Thyroid gland (tissue), 4 donors: ENCODE data around the gene VPS26A.

Experiments used
- POLR2A ChIP-seq, 2 donors: fragments of 450-650 bp; IDR thresholded peaks; one replicate each; pipeline ENCODE4 v1.6.1; 2017; ENCODE audit warnings: antibody characterized with exemption in 2 of 2, mild to moderate bottlenecking in 2 of 2, moderate library complexity in 1 of 2
- TF ChIP-seq, protein P1 (sequence below), 6 experiments: fragments of 200-600 bp in 3 of 6; fragments of 450-650 bp in 3 of 6; sonication (generic) in 3 of 6; IDR thresholded peaks; one replicate each; pipeline ENCODE4 v1.5.1; 2016 to 2019; ENCODE audit warnings: antibody characterized with exemption in 6 of 6, mild to moderate bottlenecking in 2 of 6, inconsistent platforms in 1 of 6, moderate library complexity in 1 of 6

DNA sequence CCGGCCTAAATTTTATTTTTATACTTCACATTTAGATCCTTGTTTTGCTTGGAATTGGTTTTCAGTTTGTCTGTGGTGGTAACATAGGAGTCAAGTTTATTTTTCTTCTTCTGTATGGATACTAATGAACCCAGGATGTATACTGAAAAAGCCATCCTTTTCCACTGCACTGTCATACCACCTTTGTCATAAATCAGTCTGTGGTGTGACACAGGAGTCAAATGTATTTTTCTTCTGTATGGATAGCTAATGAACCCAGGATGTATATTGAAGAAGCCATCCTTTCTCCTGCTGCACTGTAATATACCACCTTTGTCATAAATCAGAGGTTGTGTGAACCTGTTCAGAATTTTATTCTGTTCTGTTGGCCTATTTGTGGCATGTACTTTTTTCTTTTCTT, 21.4 kb downstream of the VPS26A start:
- TF ChIP-seq, protein P1, sequence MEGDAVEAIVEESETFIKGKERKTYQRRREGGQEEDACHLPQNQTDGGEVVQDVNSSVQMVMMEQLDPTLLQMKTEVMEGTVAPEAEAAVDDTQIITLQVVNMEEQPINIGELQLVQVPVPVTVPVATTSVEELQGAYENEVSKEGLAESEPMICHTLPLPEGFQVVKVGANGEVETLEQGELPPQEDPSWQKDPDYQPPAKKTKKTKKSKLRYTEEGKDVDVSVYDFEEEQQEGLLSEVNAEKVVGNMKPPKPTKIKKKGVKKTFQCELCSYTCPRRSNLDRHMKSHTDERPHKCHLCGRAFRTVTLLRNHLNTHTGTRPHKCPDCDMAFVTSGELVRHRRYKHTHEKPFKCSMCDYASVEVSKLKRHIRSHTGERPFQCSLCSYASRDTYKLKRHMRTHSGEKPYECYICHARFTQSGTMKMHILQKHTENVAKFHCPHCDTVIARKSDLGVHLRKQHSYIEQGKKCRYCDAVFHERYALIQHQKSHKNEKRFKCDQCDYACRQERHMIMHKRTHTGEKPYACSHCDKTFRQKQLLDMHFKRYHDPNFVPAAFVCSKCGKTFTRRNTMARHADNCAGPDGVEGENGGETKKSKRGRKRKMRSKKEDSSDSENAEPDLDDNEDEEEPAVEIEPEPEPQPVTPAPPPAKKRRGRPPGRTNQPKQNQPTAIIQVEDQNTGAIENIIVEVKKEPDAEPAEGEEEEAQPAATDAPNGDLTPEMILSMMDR (IDR thresholded peaks at IDR 0.05), result no peak
- no peak for TF ChIP-seq POLR2A (IDR thresholded peaks at IDR 0.05)
